K562 (cell line): ENCODE measurements around the gene IARS1. TPM values are rescaled to one million over a fixed set of nuclear protein-coding genes. Genes with fewer than 3 reads are reported as not detected.

Source experiments
- ADNP ChIP-seq: fragments of 200-800 bp; sonication (Bioruptor generic); IDR thresholded peaks from 2 replicates; pipeline ENCODE4 v1.6.1; 2016; ENCODE audit warnings: missing genetic modification characterization, missing compliant biosample characterization
- CCNT2 ChIP-seq: IDR thresholded peaks from 2 replicates; pipeline ENCODE4 v1.6.1; 2011; ENCODE audit warnings: borderline replicate concordance, low read depth, mild to moderate bottlenecking, moderate library complexity, mixed read lengths, low read length; ENCODE audit not compliant: insufficient read length; ENCODE audit errors: extremely low read depth
- CHCHD3 ChIP-seq: fragments of 250-450 bp; sonication (Bioruptor Pico); IDR thresholded peaks from 2 replicates; pipeline ENCODE4 v2.1.2; 2022; ENCODE audit warnings: mild to moderate bottlenecking
- CREBBP ChIP-seq: IDR thresholded peaks from one replicate; pipeline ENCODE4 v1.6.1; 2012; ENCODE audit warnings: low read depth, mild to moderate bottlenecking, control low read depth, inconsistent platforms, low read length
- CREM ChIP-seq: IDR thresholded peaks from 2 replicates; pipeline ENCODE4 v1.6.1; 2014; ENCODE audit warnings: antibody characterized with exemption, low read depth
- DDX20 ChIP-seq: fragments of 450-650 bp; IDR thresholded peaks from 2 replicates; pipeline ENCODE4 v1.6.1; 2016; ENCODE audit warnings: missing genetic modification characterization, low read depth, mild to moderate bottlenecking, missing compliant biosample characterization, moderate library complexity
- DPF2 ChIP-seq: fragments of 450-650 bp; IDR thresholded peaks from 2 replicates; pipeline ENCODE4 v1.6.1; 2016
- HLTF ChIP-seq: fragments of 450-650 bp; IDR thresholded peaks from 2 replicates; pipeline ENCODE4 v1.6.1; 2016
- MAX ChIP-seq: sonication (generic); formaldehyde crosslinking; IDR thresholded peaks from 2 replicates; pipeline ENCODE4 v1.9.0; 2022; ENCODE audit warnings: mild to moderate bottlenecking, missing genetic modification reagents
- MLX ChIP-seq, 2 experiments: fragments of 450-650 bp in 1 of 2; sonication (generic) in 1 of 2; formaldehyde crosslinking; conservative IDR thresholded peaks; 2 replicates each; pipeline versions ENCODE4 v1.4.0 to v1.8.1; 2020 to 2022; ENCODE audit warnings: mild to moderate bottlenecking in 1 of 2, missing genetic modification reagents in 1 of 2
- MTA2 ChIP-seq: fragments of 450-650 bp; IDR thresholded peaks from 2 replicates; pipeline ENCODE4 v1.6.1; 2016; ENCODE audit warnings: low read depth
- OTX1 ChIP-seq: fragments of 450-650 bp; formaldehyde crosslinking; IDR thresholded peaks from 2 replicates; pipeline ENCODE4 v1.4.0; 2022; ENCODE audit warnings: mild to moderate bottlenecking
- PCBP1 ChIP-seq: fragments of 200-400 bp; formaldehyde crosslinking; IDR thresholded peaks from 2 replicates; pipeline ENCODE4 v1.6.1; 2018; ENCODE audit warnings: mild to moderate bottlenecking, low read depth, low read length; ENCODE audit not compliant: poor library complexity, severe bottlenecking
- PRDM10 ChIP-seq: fragments of 450-650 bp; IDR thresholded peaks from 2 replicates; pipeline ENCODE4 v1.6.1; 2018; ENCODE audit not compliant: partially characterized antibody
- SIN3B ChIP-seq: fragments of 450-650 bp; IDR thresholded peaks from 2 replicates; pipeline ENCODE4 v1.6.1; 2017; ENCODE audit warnings: low read depth, mild to moderate bottlenecking, moderate library complexity
- SMAD2 ChIP-seq: fragments of 150-350 bp; IDR thresholded peaks from 2 replicates; pipeline ENCODE4 v1.6.1; 2014; ENCODE audit warnings: low read depth, mild to moderate bottlenecking, low read length
- SMAD4 ChIP-seq: fragments of 250-450 bp; sonication (Bioruptor Pico); conservative IDR thresholded peaks from 2 replicates; pipeline ENCODE4 v1.8.0; 2021; ENCODE audit warnings: inconsistent platforms, mild to moderate bottlenecking, moderate library complexity
- SMARCA4 ChIP-seq: fragments of 450-650 bp; IDR thresholded peaks from 2 replicates; pipeline ENCODE4 v1.6.1; 2016
- TAL1 ChIP-seq: fragments of 450-650 bp; IDR thresholded peaks from 2 replicates; pipeline ENCODE4 v1.6.1; 2016; ENCODE audit warnings: mild to moderate bottlenecking
- TCF3 ChIP-seq: sonication (generic); formaldehyde crosslinking; IDR thresholded peaks from 2 replicates; pipeline ENCODE4 v1.4.0; 2020; ENCODE audit warnings: mild to moderate bottlenecking, missing genetic modification reagents
- TCF7L2 ChIP-seq: fragments of 150-350 bp; IDR thresholded peaks from 2 replicates; pipeline ENCODE4 v1.6.1; 2016; ENCODE audit warnings: low read depth, mild to moderate bottlenecking, low read length, moderate library complexity
- ZBED1 ChIP-seq: IDR thresholded peaks from 2 replicates; pipeline ENCODE4 v1.6.1; 2014
- ZNF174 ChIP-seq: fragments of 250-450 bp; sonication (Bioruptor Pico); IDR thresholded peaks from 2 replicates; pipeline ENCODE4 v1.4.0; 2020; ENCODE audit warnings: mild to moderate bottlenecking
- ZNF324 ChIP-seq: fragments of 250-450 bp; sonication (Bioruptor Pico); IDR thresholded peaks from 2 replicates; pipeline ENCODE4 v1.4.0; 2020; ENCODE audit warnings: mild to moderate bottlenecking
- ZNF436 ChIP-seq: fragments of 250-450, 450-650 bp; sonication (Bioruptor Pico); formaldehyde crosslinking; IDR thresholded peaks from 2 replicates; pipeline ENCODE4 v1.7.0; 2020; ENCODE audit warnings: mild to moderate bottlenecking
- ZNF551 ChIP-seq: fragments of 250-450 bp; sonication (Bioruptor Pico); IDR thresholded peaks from 2 replicates; pipeline ENCODE4 v1.5.0; 2021; ENCODE audit warnings: mild to moderate bottlenecking, moderate library complexity
- ZNF766 ChIP-seq: fragments of 200-800 bp; sonication (Bioruptor generic); conservative IDR thresholded peaks from 2 replicates; pipeline ENCODE4 v1.6.1; 2016; ENCODE audit warnings: missing genetic modification characterization, missing compliant biosample characterization
- polyA plus RNA-seq, 8 experiments: library from polyadenylated mRNA; depleted of rRNA in 4 of 8; stranded (reverse) in 5 of 8; unstranded in 3 of 8; fragments of >200 nt; fragmentation: Nextera tagmentation in 2 of 8; fragmentation: Illumina TruSeq in 1 of 8; extraction: Ambion mirVana in 2 of 8; extraction: Trizol in 1 of 8; gene quantifications; 2 replicates each; pipeline versions ENCODE4 v1.2.1 to v1.2.3, GENCODE V29; 2011 to 2014; ENCODE audit warnings: inconsistent platforms in 1 of 8, missing spikeins in 1 of 8
- total RNA-seq, 7 experiments: library from RNA; depleted of rRNA in 6 of 7; stranded (reverse); fragments of >200 nt in 6 of 7; fragmentation: Illumina TruSeq in 2 of 7; extraction: Trizol in 2 of 7; gene quantifications; 2 replicates each; pipeline versions ENCODE4 v1.2.1 to v1.2.3, GENCODE V29; 2011 to 2021; ENCODE audit warnings: low replicate concordance in 1 of 7

Gene IARS1
- total and polyA plus RNA-seq, 9 of the 15 experiments (the other 6 are each of a cell fraction or from before 2014, with no cell fraction given), result 119 to 371 (median 234) TPM

GRCh38 chr9:92293452-92294296 is at the start of gene IARS1 (continued):
- no peak for TF ChIP-seq PCBP1
- TF ChIP-seq MTA2, result no peak
- TF ChIP-seq CCNT2, result peak; percentile 80
- TF ChIP-seq SMARCA4, result peak; percentile 25; the same call in 1 of the 2 replicates
- no peak for TF ChIP-seq SMAD2
- no peak for TF ChIP-seq ZNF174 (CRISPR knock-in tag)
- TF ChIP-seq ZNF551 (CRISPR knock-in tag), result no peak
- 0 out of 2 replicates have a peak, but pooled peaks have one; percentile 48 for TF ChIP-seq DPF2
- peak; percentile 98 for TF ChIP-seq CREM
- peak; percentile 77; the same call in 1 of the 2 replicates for TF ChIP-seq ZBED1
- no peak for TF ChIP-seq OTX1
- no peak for TF ChIP-seq CHCHD3 (CRISPR knock-in tag)
- 0 out of 2 replicates have a peak, but pooled peaks have one; percentile 11 for TF ChIP-seq TCF7L2
- TF ChIP-seq ADNP, result no peak
- peak; percentile 98 for TF ChIP-seq MAX (CRISPR knock-in tag)
- TF ChIP-seq ZNF436 (CRISPR knock-in tag), result no peak
- TF ChIP-seq TCF3 (CRISPR knock-in tag), result peak; percentile 17; the same call in 1 of the 2 replicates
- TF ChIP-seq SMAD4 (CRISPR knock-in tag), result no peak
- peak; percentile 90 for TF ChIP-seq SIN3B
- no peak for TF ChIP-seq CREBBP
- TF ChIP-seq ZNF766 (CRISPR knock-in tag), result no peak; the same call in 1 of the 2 replicates
- no peak for TF ChIP-seq PRDM10
- TF ChIP-seq MLX (CRISPR knock-in tag; conservative IDR thresholded peaks at IDR 0.05), result no peak
- no peak for TF ChIP-seq DDX20 (tag)
- no peak for TF ChIP-seq ZNF324 (CRISPR knock-in tag)
- TF ChIP-seq TAL1, result no peak
- TF ChIP-seq HLTF, result no peak
